ENCODE data around the gene CCDC198. TPM values are rescaled to one million over a fixed set of nuclear protein-coding genes. Genes with fewer than 3 reads are reported as not detected.

CCDC198 gene
- total RNA-seq, 1 donor from 2014 or later = not detected

- TF ChIP-seq, protein P1, sequence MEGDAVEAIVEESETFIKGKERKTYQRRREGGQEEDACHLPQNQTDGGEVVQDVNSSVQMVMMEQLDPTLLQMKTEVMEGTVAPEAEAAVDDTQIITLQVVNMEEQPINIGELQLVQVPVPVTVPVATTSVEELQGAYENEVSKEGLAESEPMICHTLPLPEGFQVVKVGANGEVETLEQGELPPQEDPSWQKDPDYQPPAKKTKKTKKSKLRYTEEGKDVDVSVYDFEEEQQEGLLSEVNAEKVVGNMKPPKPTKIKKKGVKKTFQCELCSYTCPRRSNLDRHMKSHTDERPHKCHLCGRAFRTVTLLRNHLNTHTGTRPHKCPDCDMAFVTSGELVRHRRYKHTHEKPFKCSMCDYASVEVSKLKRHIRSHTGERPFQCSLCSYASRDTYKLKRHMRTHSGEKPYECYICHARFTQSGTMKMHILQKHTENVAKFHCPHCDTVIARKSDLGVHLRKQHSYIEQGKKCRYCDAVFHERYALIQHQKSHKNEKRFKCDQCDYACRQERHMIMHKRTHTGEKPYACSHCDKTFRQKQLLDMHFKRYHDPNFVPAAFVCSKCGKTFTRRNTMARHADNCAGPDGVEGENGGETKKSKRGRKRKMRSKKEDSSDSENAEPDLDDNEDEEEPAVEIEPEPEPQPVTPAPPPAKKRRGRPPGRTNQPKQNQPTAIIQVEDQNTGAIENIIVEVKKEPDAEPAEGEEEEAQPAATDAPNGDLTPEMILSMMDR (IDR thresholded peaks at IDR 0.05) = no peak
- Histone ChIP-seq H3K9me3 (no peaks in the 10 kb centered on the region), H3K4me1 (no peaks in the 10 kb centered on the region), H3K4me3 (no peak overlapping the region), H3K36me3 (no peaks in the 10 kb centered on the region), H3K27ac (no peak overlapping the region), H3K27me3 (no peaks in the 10 kb centered on the region)
- intact Hi-C loops (cut with DNase I) = loop anchor here (2.0 kb wide), 1 partner anchor 587 kb away; no protein-coding TSS in a partner anchor
- DNase-seq (ENCODE audit: low spot score in 2 of 2) = no peak
Observed at GRCh38 chr14:57485635-57486034, 8.0 kb downstream of the CCDC198 start.

GRCh38 chr14:57482120-57482519 lies 11.5 kb downstream of the CCDC198 start:
- Histone ChIP-seq H3K9me3 (no peaks in the 10 kb centered on the region), H3K27me3 (no peaks in the 10 kb centered on the region), H3K36me3 (no peaks in the 10 kb centered on the region), H3K27ac (no peak overlapping the region), H3K4me3 (no peak overlapping the region), H3K4me1 (no peaks in the 10 kb centered on the region)
- intact Hi-C loops (cut with DNase I) = no loop called here
- TF ChIP-seq, protein P1 (IDR thresholded peaks at IDR 0.05) = no peak
- DNase-seq (ENCODE audit: low spot score in 2 of 2) = no peak

GRCh38 chr14:57480051-57480450 lies 13.6 kb downstream of the CCDC198 start:
- Histone ChIP-seq H3K9me3 (no peaks in the 10 kb centered on the region), H3K4me3 (no peak overlapping the region), H3K27me3 (no peaks in the 10 kb centered on the region), H3K36me3 (no peaks in the 10 kb centered on the region), H3K4me1 (no peaks in the 10 kb centered on the region), H3K27ac (no peak overlapping the region)
- TF ChIP-seq, protein P1 (IDR thresholded peaks at IDR 0.05) = no peak
- DNase-seq (ENCODE audit: low spot score in 2 of 2) = no peak
- intact Hi-C loops (cut with DNase I) = no loop called here

DNA sequence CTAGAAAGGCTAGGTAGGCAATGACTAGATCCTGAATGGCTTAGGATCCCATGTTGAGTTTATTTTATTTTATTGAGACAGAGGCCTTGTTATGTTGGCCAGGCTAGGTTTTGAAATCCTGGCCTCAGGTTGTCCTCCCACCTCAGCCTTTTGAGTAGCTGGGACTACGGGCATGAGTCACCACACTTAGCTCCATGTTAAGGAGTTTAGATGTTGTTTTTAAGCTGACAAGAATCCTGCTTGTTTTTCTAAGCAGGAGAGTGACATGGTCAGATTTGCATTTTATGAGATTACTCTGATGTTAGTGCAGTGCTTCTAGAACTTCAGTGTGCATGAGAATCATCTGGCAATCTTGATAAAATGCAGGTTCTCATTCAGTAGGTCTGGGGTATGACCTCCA lies 14.5 kb downstream of the CCDC198 start:
- intact Hi-C loops (cut with DNase I) = no loop called here
- Histone ChIP-seq H3K4me3 (no peak overlapping the region), H3K36me3 (no peaks in the 10 kb centered on the region), H3K9me3 (no peaks in the 10 kb centered on the region), H3K4me1 (no peaks in the 10 kb centered on the region), H3K27ac (no peak overlapping the region), H3K27me3 (no peaks in the 10 kb centered on the region)
- TF ChIP-seq, protein P1 (IDR thresholded peaks at IDR 0.05) = no peak
- no peak for DNase-seq (ENCODE audit: low spot score in 2 of 2)

DNA sequence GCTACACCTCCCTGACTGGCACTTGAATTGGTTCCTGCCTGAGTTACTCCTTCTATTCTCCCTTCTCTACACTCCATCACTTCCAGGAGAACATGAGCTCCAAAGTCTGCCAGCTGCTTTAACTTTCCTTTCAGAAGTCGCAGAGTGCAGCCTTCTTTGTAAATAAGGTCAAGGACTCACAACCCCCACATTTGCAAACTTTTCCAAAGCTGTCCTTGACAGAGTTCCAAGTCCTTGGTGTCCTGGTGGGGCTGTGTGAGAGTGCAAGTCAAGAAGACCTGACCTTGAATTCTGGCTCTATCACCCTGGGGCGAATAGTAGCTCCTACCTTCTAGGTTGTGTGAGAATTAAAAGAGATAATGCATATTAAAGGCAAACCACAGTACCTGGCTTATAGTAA lies 15.6 kb downstream of the CCDC198 start:
- DNase-seq (ENCODE audit: low spot score in 2 of 2) = no peak
- H3K9me3 ChIP-seq = no peaks in the 10 kb centered on the region
- TF ChIP-seq, protein P1 (IDR thresholded peaks at IDR 0.05) = no peak
- H3K4me3 ChIP-seq = no peak overlapping the region
- H3K36me3 ChIP-seq = no peaks in the 10 kb centered on the region
- no peak overlapping the region for H3K27ac ChIP-seq
- no peaks in the 10 kb centered on the region for H3K27me3 ChIP-seq
- intact Hi-C loops (cut with DNase I) = no loop called here
- H3K4me1 ChIP-seq = no peaks in the 10 kb centered on the region

DNA sequence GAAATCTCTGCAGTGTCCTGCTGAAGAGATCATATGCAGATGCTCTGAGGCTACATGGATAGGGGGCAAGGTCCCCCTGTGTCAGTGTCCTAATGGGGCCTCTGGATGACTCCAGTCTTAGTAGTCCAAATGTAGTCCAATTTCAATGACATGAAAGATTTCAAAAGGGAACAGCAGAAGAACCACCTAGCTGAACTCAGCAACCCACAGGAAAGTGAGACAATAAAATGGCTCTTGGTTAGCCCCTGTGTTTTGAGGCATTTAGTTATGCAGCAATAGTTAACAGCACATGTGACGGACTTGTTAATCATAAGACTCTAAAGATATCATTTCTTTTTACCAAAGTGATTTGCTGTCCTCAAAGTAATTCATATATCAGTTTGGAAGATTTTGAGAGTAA lies 22.7 kb downstream of the CCDC198 start:
- Histone ChIP-seq H3K4me1 (no peaks in the 10 kb centered on the region), H3K27ac (no peak overlapping the region), H3K27me3 (no peaks in the 10 kb centered on the region), H3K9me3 (no peaks in the 10 kb centered on the region), H3K4me3 (no peak overlapping the region), H3K36me3 (no peaks in the 10 kb centered on the region)
- intact Hi-C loops (cut with DNase I) = no loop called here
- TF ChIP-seq, protein P1 (IDR thresholded peaks at IDR 0.05) = no peak
- no peak for DNase-seq (ENCODE audit: low spot score in 2 of 2)
